ENCODE results near the gene FRMD4A.

GRCh38 chr10:13801907-13802288 lies 528.8 kb downstream of the FRMD4A start:
- TF ChIP-seq CTCF (IDR thresholded peaks at IDR 0.05) (no peak), TCF12 (IDR thresholded peaks at IDR 0.05) (no peak), EP300 (IDR thresholded peaks at IDR 0.05; ENCODE audit: borderline replicate concordance in 1 of 2, low read depth in 1 of 2, low read length in 1 of 2) (no peak), CHD2 (IDR thresholded peaks at IDR 0.05; ENCODE audit: low read length, partially characterized antibody) (no peak), RAD21 (IDR thresholded peaks at IDR 0.05; ENCODE audit: low read length) (no peak), USF2 (IDR thresholded peaks at IDR 0.05; ENCODE audit: borderline replicate concordance, low read depth, low read length) (no peak), RFX5 (IDR thresholded peaks at IDR 0.05; ENCODE audit: low read length) (no peak), YY1 (IDR thresholded peaks at IDR 0.05; ENCODE audit: low read depth) (no peak), RXRA (IDR thresholded peaks at IDR 0.05; ENCODE audit: borderline replicate concordance, low read depth) (no peak), JUND (IDR thresholded peaks at IDR 0.05) (no peak), POLR2AphosphoS5 (IDR thresholded peaks at IDR 0.05; ENCODE audit: low read depth, low read length) (no peak), USF1 (IDR thresholded peaks at IDR 0.05; ENCODE audit: borderline replicate concordance, low read depth) (no peak), REST (IDR thresholded peaks at IDR 0.05; ENCODE audit: low read depth, low read length) (no peak)
